Breast epithelium (tissue), 3 donors: ENCODE data around the gene TDRD1.

ENCODE experiments used
- CTCF ChIP-seq, 3 donors: fragments of 450-650 bp; IDR thresholded peaks; one replicate each; pipeline ENCODE4 v1.5.1; 2016 to 2017; ENCODE audit warnings: antibody characterized with exemption in 3 of 3, mild to moderate bottlenecking in 3 of 3, moderate library complexity in 3 of 3
- POLR2A ChIP-seq: fragments of 450-650 bp; IDR thresholded peaks from one replicate; pipeline ENCODE4 v1.6.1; 2016; ENCODE audit warnings: antibody characterized with exemption, mild to moderate bottlenecking, moderate library complexity
- POLR2AphosphoS5 ChIP-seq, 3 donors: sonication (generic); formaldehyde crosslinking; IDR thresholded peaks; one replicate each; pipeline ENCODE4 v1.6.1; 2017; ENCODE audit warnings: antibody characterized with exemption in 3 of 3

- TF ChIP-seq CTCF (IDR thresholded peaks at IDR 0.05) (no peak), POLR2A (no peak), POLR2AphosphoS5 (IDR thresholded peaks at IDR 0.05) (no peak)
Measured at GRCh38 chr10:114228156-114228555, 49.0 kb downstream of the TDRD1 start.
